HepG2 (cell line): ENCODE data around the gene LAPTM4A. TPM values are rescaled to one million over a fixed set of nuclear protein-coding genes. Genes with fewer than 3 reads are reported as not detected.
A peak's percentile ranks its signal among the peaks of the same experiment; 100 is the strongest.

ENCODE experiments used
- HMG20A ChIP-seq: IDR thresholded peaks from 2 replicates; pipeline ENCODE4 v1.6.1; 2016; ENCODE audit warnings: borderline replicate concordance
- KDM3A ChIP-seq: IDR thresholded peaks from 2 replicates; pipeline ENCODE4 v1.6.1; 2018; ENCODE audit warnings: low read depth, missing compliant biosample characterization
- KMT2B ChIP-seq: IDR thresholded peaks from 2 replicates; pipeline ENCODE4 v1.6.1; 2016; ENCODE audit warnings: missing genetic modification reagents, missing compliant biosample characterization
- MLLT10 ChIP-seq: sonication (generic); formaldehyde crosslinking; IDR thresholded peaks from 2 replicates; pipeline ENCODE4 v1.4.0; 2020; ENCODE audit warnings: missing genetic modification reagents
- MTA1 ChIP-seq: sonication (generic); formaldehyde crosslinking; IDR thresholded peaks from 2 replicates; pipeline ENCODE4 v1.4.0; 2020; ENCODE audit warnings: missing genetic modification reagents, mild to moderate bottlenecking, borderline replicate concordance
- SOX5 ChIP-seq: IDR thresholded peaks from 2 replicates; pipeline ENCODE4 v1.6.1; 2016; ENCODE audit warnings: borderline replicate concordance
- ZBTB20 ChIP-seq: sonication (generic); formaldehyde crosslinking; IDR thresholded peaks from 2 replicates; pipeline ENCODE4 v1.8.1; 2023; ENCODE audit warnings: missing genetic modification reagents, low read depth, mild to moderate bottlenecking, borderline replicate concordance
- ZFP1 ChIP-seq: IDR thresholded peaks from 2 replicates; pipeline ENCODE4 v1.6.1; 2016
- ZNF253 ChIP-seq: sonication (generic); formaldehyde crosslinking; IDR thresholded peaks from 2 replicates; pipeline ENCODE4 v1.8.0; 2022; ENCODE audit warnings: mild to moderate bottlenecking, missing genetic modification reagents, borderline replicate concordance
- ZNF333 ChIP-seq: sonication (generic); formaldehyde crosslinking; IDR thresholded peaks from 2 replicates; pipeline ENCODE4 v1.4.0; 2020; ENCODE audit warnings: mild to moderate bottlenecking, missing genetic modification reagents, borderline replicate concordance
- ZNF572 ChIP-seq: sonication (generic); formaldehyde crosslinking; IDR thresholded peaks from 2 replicates; pipeline ENCODE4 v1.5.1; 2020; ENCODE audit warnings: mild to moderate bottlenecking, missing genetic modification reagents
- ZNF816 ChIP-seq: sonication (generic); formaldehyde crosslinking; IDR thresholded peaks from 2 replicates; pipeline ENCODE4 v1.8.0; 2022; ENCODE audit warnings: missing genetic modification reagents, mild to moderate bottlenecking, borderline replicate concordance
- polyA plus RNA-seq, 8 experiments: library from polyadenylated mRNA; depleted of rRNA in 3 of 8; stranded (reverse) in 7 of 8; unstranded in 1 of 8; fragments of >200 nt; fragmentation: Illumina TruSeq in 4 of 8; extraction: Trizol in 4 of 8; gene quantifications; 2 replicates each; pipeline versions ENCODE4 v1.2.1 to v1.2.3, GENCODE V29; 2011 to 2016; ENCODE audit warnings: low read depth in 4 of 8, missing spikeins in 1 of 8, mixed read lengths in 1 of 8; ENCODE audit not compliant: insufficient read depth in 1 of 8
- total RNA-seq, 5 experiments: library from RNA; depleted of rRNA; stranded (reverse); fragments of >200 nt; fragmentation: Illumina TruSeq; extraction: Trizol; gene quantifications; 2 replicates each; pipeline ENCODE4 v1.2.3, GENCODE V29; 2016; ENCODE audit warnings: low read depth in 1 of 5
- TF ChIP-seq, protein P1 (sequence below): sonication (generic); formaldehyde crosslinking; IDR thresholded peaks from 2 replicates; pipeline ENCODE4 v1.5.0; 2020; ENCODE audit warnings: missing genetic modification reagents
- TF ChIP-seq, protein P2 (sequence below), 2 experiments: sonication (generic) in 1 of 2; formaldehyde crosslinking in 1 of 2; IDR thresholded peaks; 2 replicates each; pipeline versions ENCODE4 v1.4.0 to v1.6.1; 2018 to 2020; ENCODE audit warnings: missing genetic modification reagents in 2 of 2, borderline replicate concordance in 1 of 2, low read depth in 1 of 2, mild to moderate bottlenecking in 1 of 2, missing biosample characterization in 1 of 2
- TF ChIP-seq, protein P3 (sequence below): sonication (generic); formaldehyde crosslinking; IDR thresholded peaks from 2 replicates; pipeline ENCODE4 v1.8.0; 2022; ENCODE audit warnings: mild to moderate bottlenecking, missing genetic modification reagents
- TF ChIP-seq, protein P4 (sequence below): sonication (generic); formaldehyde crosslinking; IDR thresholded peaks from 2 replicates; pipeline ENCODE4 v1.8.0; 2022; ENCODE audit warnings: missing genetic modification reagents, mild to moderate bottlenecking, inconsistent platforms, borderline replicate concordance
- TF ChIP-seq, protein P5 (sequence below): sonication (generic); formaldehyde crosslinking; IDR thresholded peaks from 2 replicates; pipeline ENCODE4 v1.9.0; 2021; ENCODE audit warnings: missing genetic modification reagents, borderline replicate concordance

Gene LAPTM4A
- total and polyA plus RNA-seq, 2 of the 13 experiments (the other 11 are each of a cell fraction or from before 2014, with no cell fraction given): 116 to 558 TPM

DNA sequence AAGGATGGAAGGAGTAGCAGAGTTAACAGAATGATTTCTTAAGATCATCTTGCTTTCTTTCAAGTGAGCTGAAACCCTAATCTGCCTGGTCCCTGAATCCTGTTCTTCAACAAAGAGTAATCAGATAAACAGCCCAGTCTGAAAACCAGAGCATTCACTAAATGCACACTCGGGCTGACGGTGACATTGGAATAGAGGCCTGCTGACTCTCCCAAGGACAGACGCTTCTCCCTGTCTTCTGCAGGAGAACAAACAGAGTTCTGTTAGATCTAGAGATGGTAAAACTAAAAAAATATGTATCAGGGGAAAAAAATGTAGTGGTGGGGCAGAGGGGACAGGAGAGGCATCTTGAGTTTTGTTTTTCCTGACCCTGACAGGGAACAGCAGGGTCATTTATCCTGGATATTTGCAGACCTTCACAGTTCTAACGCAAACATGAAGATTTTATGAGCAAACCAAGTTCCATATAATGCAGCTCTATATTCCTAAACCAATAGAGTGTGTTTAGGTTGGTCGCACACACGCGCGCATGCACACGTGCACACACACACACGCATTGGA lies 46.3 kb downstream of the LAPTM4A start (continued):
- TF ChIP-seq, protein P1, sequence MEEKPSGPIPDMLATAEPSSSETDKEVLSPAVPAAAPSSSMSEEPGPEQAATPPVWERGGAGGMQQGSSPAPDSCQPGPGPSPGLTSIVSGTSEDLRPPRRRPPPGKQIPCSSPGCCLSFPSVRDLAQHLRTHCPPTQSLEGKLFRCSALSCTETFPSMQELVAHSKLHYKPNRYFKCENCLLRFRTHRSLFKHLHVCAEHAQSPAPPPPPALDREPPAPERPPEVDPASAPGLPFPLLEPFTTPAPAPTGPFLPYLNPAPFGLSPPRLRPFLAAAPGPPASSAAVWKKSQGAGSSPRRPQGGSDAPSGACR (CRISPR knock-in tag): no peak
- TF ChIP-seq, protein P2, sequence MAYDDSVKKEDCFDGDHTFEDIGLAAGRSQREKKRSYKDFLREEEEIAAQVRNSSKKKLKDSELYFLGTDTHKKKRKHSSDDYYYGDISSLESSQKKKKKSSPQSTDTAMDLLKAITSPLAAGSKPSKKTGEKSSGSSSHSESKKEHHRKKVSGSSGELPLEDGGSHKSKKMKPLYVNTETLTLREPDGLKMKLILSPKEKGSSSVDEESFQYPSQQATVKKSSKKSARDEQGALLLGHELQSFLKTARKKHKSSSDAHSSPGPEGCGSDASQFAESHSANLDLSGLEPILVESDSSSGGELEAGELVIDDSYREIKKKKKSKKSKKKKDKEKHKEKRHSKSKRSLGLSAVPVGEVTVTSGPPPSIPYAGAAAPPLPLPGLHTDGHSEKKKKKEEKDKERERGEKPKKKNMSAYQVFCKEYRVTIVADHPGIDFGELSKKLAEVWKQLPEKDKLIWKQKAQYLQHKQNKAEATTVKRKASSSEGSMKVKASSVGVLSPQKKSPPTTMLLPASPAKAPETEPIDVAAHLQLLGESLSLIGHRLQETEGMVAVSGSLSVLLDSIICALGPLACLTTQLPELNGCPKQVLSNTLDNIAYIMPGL (CRISPR knock-in tag; IDR thresholded peaks at IDR 0.05; ENCODE audit: borderline replicate concordance in 1 of 2, low read depth in 1 of 2): peak in 1 of 2 experiments; percentile 38; a peak in 1 of 4 replicates
- TF ChIP-seq, protein P3, sequence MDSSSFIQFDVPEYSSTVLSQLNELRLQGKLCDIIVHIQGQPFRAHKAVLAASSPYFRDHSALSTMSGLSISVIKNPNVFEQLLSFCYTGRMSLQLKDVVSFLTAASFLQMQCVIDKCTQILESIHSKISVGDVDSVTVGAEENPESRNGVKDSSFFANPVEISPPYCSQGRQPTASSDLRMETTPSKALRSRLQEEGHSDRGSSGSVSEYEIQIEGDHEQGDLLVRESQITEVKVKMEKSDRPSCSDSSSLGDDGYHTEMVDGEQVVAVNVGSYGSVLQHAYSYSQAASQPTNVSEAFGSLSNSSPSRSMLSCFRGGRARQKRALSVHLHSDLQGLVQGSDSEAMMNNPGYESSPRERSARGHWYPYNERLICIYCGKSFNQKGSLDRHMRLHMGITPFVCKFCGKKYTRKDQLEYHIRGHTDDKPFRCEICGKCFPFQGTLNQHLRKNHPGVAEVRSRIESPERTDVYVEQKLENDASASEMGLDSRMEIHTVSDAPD (CRISPR knock-in tag): no peak
- TF ChIP-seq, protein P4, sequence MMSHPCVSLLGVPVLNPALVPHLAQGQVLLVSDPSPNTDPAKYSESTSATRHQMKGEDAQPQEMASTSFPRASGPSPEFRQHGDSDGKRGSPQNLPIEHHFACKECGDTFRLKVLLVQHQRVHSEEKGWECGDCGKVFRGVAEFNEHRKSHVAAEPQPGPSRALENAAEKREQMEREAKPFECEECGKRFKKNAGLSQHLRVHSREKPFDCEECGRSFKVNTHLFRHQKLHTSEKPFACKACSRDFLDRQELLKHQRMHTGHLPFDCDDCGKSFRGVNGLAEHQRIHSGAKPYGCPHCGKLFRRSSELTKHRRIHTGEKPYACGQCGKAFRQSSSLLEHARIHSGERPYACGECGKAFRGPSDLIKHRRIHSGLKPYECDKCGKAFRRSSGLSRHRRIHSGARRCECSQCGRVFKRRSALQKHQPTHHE (CRISPR knock-in tag): 0 out of 2 replicates have a peak, but pooled peaks have one; percentile 53
- TF ChIP-seq KMT2B (CRISPR knock-in tag) (no peak), MTA1 (no peak; the same call in 1 of the 2 replicates), KDM3A (CRISPR knock-in tag) (0 out of 2 replicates have a peak, but pooled peaks have one; percentile 25), MLLT10 (CRISPR knock-in tag) (no peak), ZFP1 (CRISPR knock-in tag) (no peak), ZNF253 (CRISPR knock-in tag) (no peak), ZNF572 (CRISPR knock-in tag) (no peak), SOX5 (CRISPR knock-in tag) (peak; percentile 49; the same call in 1 of the 2 replicates), ZBTB20 (CRISPR knock-in tag) (peak; percentile 32), ZNF816 (CRISPR knock-in tag) (no peak), HMG20A (peak; percentile 52; the same call in 1 of the 2 replicates), ZNF333 (CRISPR knock-in tag) (no peak)
- TF ChIP-seq, protein P5, sequence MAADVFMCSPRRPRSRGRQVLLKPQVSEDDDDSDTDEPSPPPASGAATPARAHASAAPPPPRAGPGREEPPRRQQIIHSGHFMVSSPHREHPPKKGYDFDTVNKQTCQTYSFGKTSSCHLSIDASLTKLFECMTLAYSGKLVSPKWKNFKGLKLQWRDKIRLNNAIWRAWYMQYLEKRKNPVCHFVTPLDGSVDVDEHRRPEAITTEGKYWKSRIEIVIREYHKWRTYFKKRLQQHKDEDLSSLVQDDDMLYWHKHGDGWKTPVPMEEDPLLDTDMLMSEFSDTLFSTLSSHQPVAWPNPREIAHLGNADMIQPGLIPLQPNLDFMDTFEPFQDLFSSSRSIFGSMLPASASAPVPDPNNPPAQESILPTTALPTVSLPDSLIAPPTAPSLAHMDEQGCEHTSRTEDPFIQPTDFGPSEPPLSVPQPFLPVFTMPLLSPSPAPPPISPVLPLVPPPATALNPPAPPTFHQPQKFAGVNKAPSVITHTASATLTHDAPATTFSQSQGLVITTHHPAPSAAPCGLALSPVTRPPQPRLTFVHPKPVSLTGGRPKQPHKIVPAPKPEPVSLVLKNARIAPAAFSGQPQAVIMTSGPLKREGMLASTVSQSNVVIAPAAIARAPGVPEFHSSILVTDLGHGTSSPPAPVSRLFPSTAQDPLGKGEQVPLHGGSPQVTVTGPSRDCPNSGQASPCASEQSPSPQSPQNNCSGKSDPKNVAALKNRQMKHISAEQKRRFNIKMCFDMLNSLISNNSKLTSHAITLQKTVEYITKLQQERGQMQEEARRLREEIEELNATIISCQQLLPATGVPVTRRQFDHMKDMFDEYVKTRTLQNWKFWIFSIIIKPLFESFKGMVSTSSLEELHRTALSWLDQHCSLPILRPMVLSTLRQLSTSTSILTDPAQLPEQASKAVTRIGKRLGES (CRISPR knock-in tag): no peak
